PC-3 (cell line): Measurements from ENCODE around the gene SPANXA1. TPM values are rescaled to one million over a fixed set of nuclear protein-coding genes. Genes with fewer than 3 reads are reported as not detected.
"Not testable (repeated sequence)": the region's sequence is repeated elsewhere in the genome, so short reads cannot be mapped to it uniquely, and the experiment has no call there.

Experiments
- ATAC-seq: fragments of 200-7000 bp; cut with Tn5 transposase; 2 replicates; pipeline ENCODE4 v1.9.1; 2020; ENCODE audit warnings: mild to moderate bottlenecking, moderate library complexity
- BruUV-seq: library from RNA; stranded (reverse); fragments of 400-500 nt; replicated peaks from 2 replicates; lab custom pipeline; 2021; lab: Mats Ljungman, UMichigan
- CTCF ChIA-PET: fragments of 300-600 bp; sonication (Branson Sonifier 250); formaldehyde crosslinking; loops from one replicate; lab custom pipeline; 2022; ENCODE audit warnings: antibody characterized with exemption; lab: Charles Lee
- POLR2A ChIA-PET: fragments of 300-600 bp; sonication (Branson Sonifier 250); formaldehyde crosslinking; loops from one replicate; lab custom pipeline; 2022; ENCODE audit warnings: antibody characterized with exemption; ENCODE audit not compliant: unreplicated experiment; lab: Charles Lee
- DNase-seq: peaks from one replicate; pipeline ENCODE4 v3.0.0-alpha.2; 2015
- H2AFZ ChIP-seq: fragments of 300-600 bp; sonication (generic); 2 replicates; pipeline ENCODE4 v1.6.0; 2016; ENCODE audit warnings: antibody characterized with exemption, low read length
- H3F3A ChIP-seq: fragments of 300-600 bp; sonication (generic); one replicate; pipeline ENCODE4 v1.6.0; 2017; ENCODE audit warnings: antibody characterized with exemption, low read length, control low read depth, mild to moderate bottlenecking; ENCODE audit not compliant: unreplicated experiment
- H3K27ac ChIP-seq: fragments of 300-600 bp; sonication (generic); 2 replicates; pipeline ENCODE4 v1.5.1; 2016; ENCODE audit warnings: mild to moderate bottlenecking, low read length
- H3K27me3 ChIP-seq: fragments of 300-600 bp; sonication (generic); 2 replicates; pipeline ENCODE4 v1.6.1; 2016; ENCODE audit warnings: low read length, mixed read lengths
- H3K36me3 ChIP-seq: fragments of 300-600 bp; sonication (generic); 2 replicates; pipeline ENCODE4 v1.6.1; 2016; ENCODE audit warnings: low read depth, mixed run types, low read length, mixed read lengths
- H3K4me1 ChIP-seq: fragments of 300-600 bp; sonication (generic); 2 replicates; pipeline ENCODE4 v1.5.1; 2016; ENCODE audit warnings: low read length; ENCODE audit not compliant: insufficient read depth
- H3K4me2 ChIP-seq: fragments of 300-600 bp; sonication (generic); 2 replicates; pipeline ENCODE4 v1.6.0; 2016; ENCODE audit warnings: low read length
- H3K4me3 ChIP-seq: fragments of 300-600 bp; sonication (generic); 2 replicates; pipeline ENCODE4 v1.5.1; 2016; ENCODE audit warnings: mild to moderate bottlenecking, low read length, mixed read lengths
- H3K79me2 ChIP-seq: fragments of 300-600 bp; sonication (generic); 2 replicates; pipeline ENCODE4 v1.6.1; 2017; ENCODE audit warnings: low read length, mixed read lengths
- H3K9ac ChIP-seq: fragments of 300-600 bp; sonication (generic); 2 replicates; pipeline ENCODE4 v1.6.0; 2016; ENCODE audit warnings: mild to moderate bottlenecking, low read length
- H3K9me2 ChIP-seq: fragments of 300-600 bp; sonication (generic); replicated peaks from 2 replicates; pipeline ENCODE4 v1.6.1; 2016; ENCODE audit warnings: mixed run types, low read length, mixed read lengths
- H3K9me3 ChIP-seq: fragments of 300-600 bp; sonication (generic); 2 replicates; pipeline ENCODE4 v1.6.1; 2016; ENCODE audit warnings: low read length, mixed read lengths
- H4K20me1 ChIP-seq: fragments of 300-600 bp; sonication (generic); 2 replicates; pipeline ENCODE4 v1.6.1; 2016; ENCODE audit warnings: low read length, mixed read lengths
- EZH2 ChIP-seq: fragments of 300-600 bp; sonication (generic); IDR thresholded peaks from one replicate; pipeline ENCODE4 v1.6.1; 2017; ENCODE audit warnings: antibody characterized with exemption, mild to moderate bottlenecking, low read length; ENCODE audit not compliant: unreplicated experiment
- EZH2phosphoT487 ChIP-seq: fragments of 300-600 bp; sonication (generic); IDR thresholded peaks from 2 replicates; pipeline ENCODE4 v1.6.1; 2018; ENCODE audit warnings: mild to moderate bottlenecking, antibody characterized with exemption, low read length, borderline replicate concordance
- intact Hi-C: fragments of 100-400 bp; cut with micrococcal nuclease; formaldehyde crosslinking; loops from 2 replicates; pipeline ENCODE4 v1.9.0; 2023
- total RNA-seq: library from RNA; depleted of rRNA; stranded (reverse); fragments of >200 nt; gene quantifications from 2 replicates; pipeline ENCODE4 v1.2.3, GENCODE V29; 2014; rRNA removed
- TF ChIP-seq, protein P1 (sequence below): fragments of 300-600 bp; sonication (generic); conservative IDR thresholded peaks from 2 replicates; pipeline ENCODE4 v1.5.1; 2017; ENCODE audit warnings: antibody characterized with exemption, low read depth, mild to moderate bottlenecking, low read length

The SPANXA1 gene
- total RNA-seq, 1 experiment from 2014 or later, result not detected

DNA sequence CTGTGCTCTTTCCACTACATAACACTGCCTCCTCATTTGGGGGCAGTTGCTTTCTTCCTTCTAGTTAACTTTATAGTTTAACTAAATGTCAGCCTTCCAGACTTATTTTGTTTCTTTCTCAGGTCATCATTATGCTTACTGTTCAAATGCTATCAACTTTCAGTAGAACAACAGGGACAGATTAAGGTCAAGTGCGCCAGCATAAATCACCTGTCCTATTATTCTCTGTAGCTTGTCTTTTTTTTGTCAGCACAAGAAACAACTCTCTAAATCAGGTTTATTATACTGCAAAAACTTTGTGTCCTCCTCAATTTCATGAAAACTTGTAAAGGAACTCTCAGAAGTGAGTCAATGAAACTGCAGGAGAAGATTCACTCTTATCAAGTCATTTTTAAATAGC is 24.6 kb upstream of the SPANXA1 start:
- ChIA-PET POLR2A (no interaction called here), CTCF (no interaction called here)
- Histone ChIP-seq H4K20me1 (no peaks in the 10 kb centered on the region), H3F3A (no peaks in the 10 kb centered on the region), H3K9me2 (no peaks in the 10 kb centered on the region), H3K27me3 (no peaks in the 10 kb centered on the region), H2AFZ (no peak overlapping the region), H3K36me3 (no peaks in the 10 kb centered on the region), H3K4me2 (no peak overlapping the region), H3K9me3 (no peaks in the 10 kb centered on the region), H3K4me1 (no peaks in the 10 kb centered on the region), H3K79me2 (no peaks in the 10 kb centered on the region), H3K9ac (no peak overlapping the region), H3K4me3 (no peak overlapping the region), H3K27ac (no peak overlapping the region)
- DNase-seq (no peak), ATAC-seq (no peak)
- intact Hi-C loops, result no loop called here
- TF ChIP-seq, protein P1, sequence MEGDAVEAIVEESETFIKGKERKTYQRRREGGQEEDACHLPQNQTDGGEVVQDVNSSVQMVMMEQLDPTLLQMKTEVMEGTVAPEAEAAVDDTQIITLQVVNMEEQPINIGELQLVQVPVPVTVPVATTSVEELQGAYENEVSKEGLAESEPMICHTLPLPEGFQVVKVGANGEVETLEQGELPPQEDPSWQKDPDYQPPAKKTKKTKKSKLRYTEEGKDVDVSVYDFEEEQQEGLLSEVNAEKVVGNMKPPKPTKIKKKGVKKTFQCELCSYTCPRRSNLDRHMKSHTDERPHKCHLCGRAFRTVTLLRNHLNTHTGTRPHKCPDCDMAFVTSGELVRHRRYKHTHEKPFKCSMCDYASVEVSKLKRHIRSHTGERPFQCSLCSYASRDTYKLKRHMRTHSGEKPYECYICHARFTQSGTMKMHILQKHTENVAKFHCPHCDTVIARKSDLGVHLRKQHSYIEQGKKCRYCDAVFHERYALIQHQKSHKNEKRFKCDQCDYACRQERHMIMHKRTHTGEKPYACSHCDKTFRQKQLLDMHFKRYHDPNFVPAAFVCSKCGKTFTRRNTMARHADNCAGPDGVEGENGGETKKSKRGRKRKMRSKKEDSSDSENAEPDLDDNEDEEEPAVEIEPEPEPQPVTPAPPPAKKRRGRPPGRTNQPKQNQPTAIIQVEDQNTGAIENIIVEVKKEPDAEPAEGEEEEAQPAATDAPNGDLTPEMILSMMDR, result no peak
- TF ChIP-seq EZH2 (no peak), EZH2phosphoT487 (no peak)
- no TSS peak for BruUV-seq

DNA sequence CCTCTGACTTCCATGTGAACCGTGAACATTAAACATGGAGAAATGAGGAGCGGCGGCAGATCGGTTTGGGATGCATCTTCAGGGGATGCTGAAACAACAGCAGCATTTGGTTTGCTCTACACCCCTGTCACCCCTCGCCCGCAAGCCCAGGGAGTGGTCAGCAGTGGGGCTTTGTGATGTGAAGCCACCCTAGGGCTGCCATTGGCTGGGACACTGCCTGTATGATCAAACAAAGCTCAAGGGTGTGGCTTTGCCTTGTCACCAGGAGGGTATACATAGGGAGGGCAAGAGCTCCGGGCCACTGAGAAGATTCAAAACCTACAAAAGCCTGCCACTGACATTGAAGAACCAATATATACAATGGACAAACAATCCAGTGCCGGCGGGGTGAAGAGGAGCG is 4.9 kb upstream of the SPANXA1 start, which contains the start of gene SPANXA2:
Gene SPANXA2 (plus strand): TSS at position 301 of the 400 bp plus-strand sequence. CDS start 60 bp downstream, at position 361.
- BruUV-seq, H3K27ac ChIP-seq, intact Hi-C loops, POLR2A ChIA-PET, H3K9me3 ChIP-seq, DNase-seq, H3K9me2 ChIP-seq, H3K9ac ChIP-seq, H3K27me3 ChIP-seq, H4K20me1 ChIP-seq, H2AFZ ChIP-seq, ATAC-seq, H3K4me2 ChIP-seq, H3K4me3 ChIP-seq, H3F3A ChIP-seq, CTCF ChIA-PET, H3K79me2 ChIP-seq, H3K36me3 ChIP-seq, H3K4me1 ChIP-seq: not testable (repeated sequence)

DNA sequence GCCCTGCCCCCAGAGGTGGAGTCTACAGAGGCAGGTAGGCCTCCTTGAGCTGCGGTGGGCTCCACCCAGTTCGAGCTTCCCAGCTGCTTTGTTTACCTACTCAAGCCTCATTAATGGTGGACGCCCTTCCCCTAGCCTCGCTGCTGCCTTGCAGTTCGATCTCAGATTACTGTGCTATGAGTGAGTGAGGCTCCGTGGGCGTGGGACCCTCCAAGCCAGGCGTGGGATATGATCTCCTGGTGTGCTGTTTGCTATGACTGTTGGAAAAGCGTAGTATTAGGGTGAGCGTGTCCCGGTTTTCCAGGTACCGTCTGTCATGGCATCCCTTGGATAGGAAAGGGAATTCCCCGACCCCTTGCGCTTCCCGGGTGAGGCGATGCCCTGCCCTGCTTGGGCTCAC is 42.0 kb downstream of the SPANXA1 start:
- H3K4me3 ChIP-seq, H3K4me1 ChIP-seq, H3K4me2 ChIP-seq, H3K9me2 ChIP-seq, CTCF ChIA-PET, H3K9me3 ChIP-seq, intact Hi-C loops, DNase-seq, H2AFZ ChIP-seq, H3K9ac ChIP-seq, H3K27ac ChIP-seq, POLR2A ChIA-PET, H3F3A ChIP-seq, ATAC-seq, H4K20me1 ChIP-seq, H3K79me2 ChIP-seq, H3K36me3 ChIP-seq, H3K27me3 ChIP-seq, BruUV-seq: not testable (repeated sequence)

Other genes with a start within 250 kb of the SPANXA1 start
- gene SPANXA2, start 5.0 kb upstream of the SPANXA1 start, total RNA-seq, result not detected in 2 replicates
- not detected in 2 replicates for gene SPANXD, start 114.0 kb upstream of the SPANXA1 start, total RNA-seq